ENCODE data around the gene MS4A4A. TPM values are rescaled to one million over a fixed set of nuclear protein-coding genes. Genes with fewer than 3 reads are reported as not detected.
A peak's percentile ranks its signal among the peaks of the same experiment; 100 is the strongest.

The MS4A4A gene
- total and polyA plus RNA-seq, 2 of the 8 experiments (the other 6 are each of a cell fraction or from before 2014, with no cell fraction given) = not detected

DNA sequence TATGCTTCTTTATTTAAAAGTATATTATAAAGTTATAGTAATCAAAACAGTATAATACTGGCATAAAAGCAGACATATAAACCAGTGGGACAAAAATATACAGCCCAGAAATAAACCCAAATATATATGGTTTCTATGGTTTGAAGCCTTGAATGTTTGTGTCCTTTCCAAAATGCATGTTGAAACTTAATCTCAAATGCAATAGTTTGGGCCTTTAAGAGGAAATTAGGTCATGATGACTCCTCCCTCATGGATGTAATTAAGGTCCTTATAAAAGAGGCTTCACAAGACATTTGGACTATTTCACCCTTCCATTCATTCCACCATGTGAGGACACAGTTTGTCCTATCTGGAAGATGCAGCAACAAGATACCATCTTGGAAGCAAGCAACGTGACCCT lies 46.5 kb downstream of the MS4A4A start, which contains the start of gene MS4A6E:
Gene MS4A6E (plus strand): TSS at position 301 of the 400 bp plus-strand sequence. CDS start 7,641 bp downstream, outside the sequence.
- H4K91ac ChIP-seq (replicated peaks; ENCODE audit: insufficient read length, low read length) = no peak within 1 kb of the TSS
- no peak for FAIRE-seq
- H4K20me1 ChIP-seq (replicated peaks in 1 of 2; ENCODE audit: control insufficient read depth in 1 of 2, insufficient read depth in 2 of 2, low read length in 2 of 2) = no peaks in the 10 kb centered on the region
- WGBS, 2 experiments (ENCODE audit: extremely low coverage in 1 of 2, insufficient coverage in 1 of 2, insufficient read length in 1 of 2, insufficient replicate concordance in 2 of 2, low coverage in 1 of 2, low lambda C conversion rate in 2 of 2, missing lambda C conversion rate in 1 of 2) = 100% methylated on average over 1 of the region's 1 CpG; no CpG with 5 or more reads in 1 of the 2 experiments
- ChIA-PET CTCF (ENCODE audit: partially characterized antibody) (no interaction called here), POLR2A (ENCODE audit: partially characterized antibody) (no interaction called here)
- no peak within 1 kb of the TSS for H3K4me3 ChIP-seq (ENCODE audit: extremely low read depth in 1 of 4, insufficient read depth in 2 of 4, low read depth in 3 of 4, low read length in 4 of 4)
- H3K36me3 ChIP-seq (ENCODE audit: control insufficient read depth in 2 of 4, insufficient read depth in 4 of 4, low read length in 3 of 4) = no peaks in the 10 kb centered on the region
- H3K18ac ChIP-seq (ENCODE audit: extremely low read depth, low read length) = no peak within 1 kb of the TSS
- H2BK120ac ChIP-seq (replicated peaks; ENCODE audit: low read depth, low read length) = no peak within 1 kb of the TSS
- H2BK20ac ChIP-seq (ENCODE audit: low read length) = no peak within 1 kb of the TSS
- no peak within 1 kb of the TSS for H3K9ac ChIP-seq (replicated peaks in 1 of 4; ENCODE audit: extremely low read depth in 1 of 4, low read depth in 3 of 4, low read length in 3 of 4)
- H2AFZ ChIP-seq (ENCODE audit: low read length) = peak within 1 kb of the TSS; percentile 89; the same call in 1 of the 2 replicates
- no peak within 1 kb of the TSS for H2AK5ac ChIP-seq (ENCODE audit: low read depth, low read length)
- H2BK5ac ChIP-seq (ENCODE audit: low read depth, low read length) = no peak within 1 kb of the TSS
- H3K79me2 ChIP-seq (ENCODE audit: control insufficient read depth in 1 of 2, insufficient read depth in 2 of 2, low read length in 2 of 2) = no peaks in the 10 kb centered on the region
- H3K4me1 ChIP-seq (replicated peaks in 1 of 4; ENCODE audit: control insufficient read depth in 3 of 4, insufficient read depth in 4 of 4, low read length in 3 of 4) = no peaks in the 10 kb centered on the region
- no peak within 1 kb of the TSS for H3K4me2 ChIP-seq (ENCODE audit: insufficient read depth in 1 of 2, low read depth in 2 of 2, low read length in 2 of 2)
- no peaks in the 10 kb centered on the region for H3K27me3 ChIP-seq (replicated peaks in 1 of 4; ENCODE audit: control insufficient read depth in 3 of 4, extremely low read depth in 1 of 4, insufficient read depth in 3 of 4, low read length in 3 of 4)
- H3K14ac ChIP-seq (ENCODE audit: insufficient read length) = no peak within 1 kb of the TSS
- no peaks in the 10 kb centered on the region for H3K23me2 ChIP-seq (ENCODE audit: low read depth, low read length)
- H4K8ac ChIP-seq (ENCODE audit: extremely low read depth, insufficient read depth, low read length) = no peak within 1 kb of the TSS
- no peak for DNase-seq (ENCODE audit: low read depth in 1 of 2, low spot score in 2 of 2)
- no peak within 1 kb of the TSS for H2BK15ac ChIP-seq (ENCODE audit: low read length)
- no peak within 1 kb of the TSS for H4K5ac ChIP-seq (ENCODE audit: insufficient read length, low read depth, low read length)
- no peak within 1 kb of the TSS for H3K56ac ChIP-seq (replicated peaks; ENCODE audit: insufficient read length, low read depth, low read length)
- H3K23ac ChIP-seq (ENCODE audit: insufficient read length) = no peak within 1 kb of the TSS
- H2BK12ac ChIP-seq (ENCODE audit: low read depth, low read length) = no peak within 1 kb of the TSS
- no peaks in the 10 kb centered on the region for H3K9me3 ChIP-seq (ENCODE audit: insufficient read depth in 2 of 2, low read depth in 1 of 2, low read length in 1 of 2)
- H3K79me1 ChIP-seq (ENCODE audit: low read depth, low read length) = no peaks in the 10 kb centered on the region
- no peak within 1 kb of the TSS for H3K4ac ChIP-seq (replicated peaks; ENCODE audit: insufficient read length, low read depth, low read length)
- no peak for TF ChIP-seq POLR2AphosphoS5 (IDR thresholded peaks at IDR 0.05; ENCODE audit: low read depth, low read length)
- no peak for TF ChIP-seq CBX8 (IDR thresholded peaks at IDR 0.05; ENCODE audit: borderline replicate concordance, low read depth, low read length)
- TF ChIP-seq KDM5A (IDR thresholded peaks at IDR 0.05; ENCODE audit: low read length) = no peak
- no peak for TF ChIP-seq BCL11A (IDR thresholded peaks at IDR 0.05; ENCODE audit: low read depth in 2 of 2, low read length in 2 of 2)
- no peak for TF ChIP-seq YY1 (IDR thresholded peaks at IDR 0.05; ENCODE audit: low read depth, low read length)
- TF ChIP-seq GABPA (IDR thresholded peaks at IDR 0.05; ENCODE audit: borderline replicate concordance, insufficient read depth, low read length) = no peak
- no peak for TF ChIP-seq KDM4A (IDR thresholded peaks at IDR 0.05; ENCODE audit: low read depth, low read length, severe bottlenecking)
- no peak for TF ChIP-seq TEAD4 (IDR thresholded peaks at IDR 0.05; ENCODE audit: low read depth, low read length)
- no peak for TF ChIP-seq RXRA (IDR thresholded peaks at IDR 0.05; ENCODE audit: insufficient read depth, low read depth, low read length)
- no peak for TF ChIP-seq RAD21 (IDR thresholded peaks at IDR 0.05 in 1 of 2, conservative IDR thresholded peaks at IDR 0.05 in 1 of 2; ENCODE audit: low read depth in 2 of 2, low read length in 2 of 2)
- TF ChIP-seq, protein P1, sequence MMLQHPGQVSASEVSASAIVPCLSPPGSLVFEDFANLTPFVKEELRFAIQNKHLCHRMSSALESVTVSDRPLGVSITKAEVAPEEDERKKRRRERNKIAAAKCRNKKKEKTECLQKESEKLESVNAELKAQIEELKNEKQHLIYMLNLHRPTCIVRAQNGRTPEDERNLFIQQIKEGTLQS (IDR thresholded peaks at IDR 0.05; ENCODE audit: insufficient read depth, low read depth, low read length) = no peak
- TF ChIP-seq FOSL1 (IDR thresholded peaks at IDR 0.05; ENCODE audit: insufficient read depth, low read depth, low read length) = no peak
- TF ChIP-seq CBX5 (IDR thresholded peaks at IDR 0.05; ENCODE audit: low read depth, low read length) = no peak
- TF ChIP-seq EGR1 (IDR thresholded peaks at IDR 0.05; ENCODE audit: borderline replicate concordance, low read depth, low read length) = no peak
- H3K27ac ChIP-seq (ENCODE audit: low read depth, low read length) = no peak within 1 kb of the TSS
